ENCODE results near the gene SIRPB2.

Gene SIRPB2

GRCh38 chr20:1469306-1469905 lies 21.8 kb downstream of the SIRPB2 start:
- no peak for DNase-seq (ENCODE audit: extremely low read depth, insufficient read length)
- TF ChIP-seq, protein P1, sequence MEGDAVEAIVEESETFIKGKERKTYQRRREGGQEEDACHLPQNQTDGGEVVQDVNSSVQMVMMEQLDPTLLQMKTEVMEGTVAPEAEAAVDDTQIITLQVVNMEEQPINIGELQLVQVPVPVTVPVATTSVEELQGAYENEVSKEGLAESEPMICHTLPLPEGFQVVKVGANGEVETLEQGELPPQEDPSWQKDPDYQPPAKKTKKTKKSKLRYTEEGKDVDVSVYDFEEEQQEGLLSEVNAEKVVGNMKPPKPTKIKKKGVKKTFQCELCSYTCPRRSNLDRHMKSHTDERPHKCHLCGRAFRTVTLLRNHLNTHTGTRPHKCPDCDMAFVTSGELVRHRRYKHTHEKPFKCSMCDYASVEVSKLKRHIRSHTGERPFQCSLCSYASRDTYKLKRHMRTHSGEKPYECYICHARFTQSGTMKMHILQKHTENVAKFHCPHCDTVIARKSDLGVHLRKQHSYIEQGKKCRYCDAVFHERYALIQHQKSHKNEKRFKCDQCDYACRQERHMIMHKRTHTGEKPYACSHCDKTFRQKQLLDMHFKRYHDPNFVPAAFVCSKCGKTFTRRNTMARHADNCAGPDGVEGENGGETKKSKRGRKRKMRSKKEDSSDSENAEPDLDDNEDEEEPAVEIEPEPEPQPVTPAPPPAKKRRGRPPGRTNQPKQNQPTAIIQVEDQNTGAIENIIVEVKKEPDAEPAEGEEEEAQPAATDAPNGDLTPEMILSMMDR (IDR thresholded peaks at IDR 0.05; ENCODE audit: insufficient read depth, low read length, poor library complexity, severe bottlenecking), result no peak
- Histone ChIP-seq H3K27me3 (replicated peaks; ENCODE audit: control insufficient read depth, insufficient read depth, low read length) (0 out of 2 replicates have a peak, but pooled peaks cover 1% of the 10 kb centered on the region), H3K36me3 (ENCODE audit: control insufficient read depth, insufficient read depth, low read length) (no peaks in the 10 kb centered on the region), H3K4me3 (replicated peaks; ENCODE audit: low read depth, low read length) (no peak overlapping the region)

- Histone ChIP-seq H3K27me3 (replicated peaks; ENCODE audit: control insufficient read depth, insufficient read depth, low read length) (0 out of 2 replicates have a peak, but pooled peaks cover 1% of the 10 kb centered on the region), H3K36me3 (ENCODE audit: control insufficient read depth, insufficient read depth, low read length) (no peaks in the 10 kb centered on the region), H3K4me3 (replicated peaks; ENCODE audit: low read depth, low read length) (no peak overlapping the region)
- TF ChIP-seq, protein P1 (IDR thresholded peaks at IDR 0.05; ENCODE audit: insufficient read depth, low read length, poor library complexity, severe bottlenecking), result no peak
- no peak for DNase-seq (ENCODE audit: extremely low read depth, insufficient read length)
These were observed 23.0 kb downstream of the SIRPB2 start for GRCh38 chr20:1468117-1468624.

DNA sequence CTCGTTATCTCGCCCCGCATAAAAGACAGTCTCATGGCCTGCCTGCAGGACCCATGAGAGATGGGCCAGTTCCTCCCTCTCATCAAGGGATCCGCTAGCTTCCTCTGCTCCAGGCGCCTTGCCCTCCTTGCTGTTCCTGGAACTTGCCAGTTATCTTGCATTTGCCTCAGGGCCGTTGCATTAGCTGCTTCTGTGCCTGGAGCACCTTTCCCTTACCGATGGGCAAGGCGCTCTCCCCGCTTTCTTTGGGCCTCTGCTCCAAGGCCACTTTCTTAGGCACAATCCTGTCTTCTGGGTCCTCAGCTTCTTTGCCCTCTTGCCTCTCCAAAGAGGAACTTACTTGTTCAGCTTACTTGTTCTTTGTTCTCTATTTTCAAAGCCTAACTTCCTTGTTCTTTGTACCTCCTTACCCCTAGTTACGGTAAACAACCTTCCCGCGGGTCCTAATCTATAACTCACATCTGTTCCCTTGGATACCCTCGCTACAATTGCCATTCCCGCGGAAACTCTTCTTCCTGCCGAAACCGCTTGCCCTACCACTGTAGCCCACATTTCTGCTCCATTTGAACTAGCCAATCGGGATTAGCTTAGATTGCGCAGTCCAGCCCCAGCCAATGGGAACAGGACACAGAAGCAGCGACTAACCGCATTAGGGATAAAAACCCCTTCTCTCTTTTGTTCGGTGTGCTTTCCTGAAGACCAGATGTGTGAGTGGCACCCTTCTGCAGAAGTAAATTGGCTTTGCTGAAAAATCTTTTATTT lies 23.7 kb downstream of the SIRPB2 start:
- DNase-seq (ENCODE audit: extremely low read depth, insufficient read length), result no peak
- 0 out of 2 replicates have a peak, but pooled peaks cover 1% of the 10 kb centered on the region for H3K27me3 ChIP-seq (replicated peaks; ENCODE audit: control insufficient read depth, insufficient read depth, low read length)
- no peaks in the 10 kb centered on the region for H3K36me3 ChIP-seq (ENCODE audit: control insufficient read depth, insufficient read depth, low read length)
- TF ChIP-seq, protein P1 (IDR thresholded peaks at IDR 0.05; ENCODE audit: insufficient read depth, low read length, poor library complexity, severe bottlenecking), result no peak
- H3K4me3 ChIP-seq (replicated peaks; ENCODE audit: low read depth, low read length), result no peak overlapping the region

GRCh38 chr20:1467082-1467354 lies 24.2 kb downstream of the SIRPB2 start:
- TF ChIP-seq, protein P1 (IDR thresholded peaks at IDR 0.05; ENCODE audit: insufficient read depth, low read length, poor library complexity, severe bottlenecking), result no peak
- no peak for DNase-seq (ENCODE audit: extremely low read depth, insufficient read length)
- Histone ChIP-seq H3K4me3 (replicated peaks; ENCODE audit: low read depth, low read length) (no peak overlapping the region), H3K27me3 (replicated peaks; ENCODE audit: control insufficient read depth, insufficient read depth, low read length) (0 out of 2 replicates have a peak, but pooled peaks cover 1% of the 10 kb centered on the region), H3K36me3 (ENCODE audit: control insufficient read depth, insufficient read depth, low read length) (no peaks in the 10 kb centered on the region)

DNA sequence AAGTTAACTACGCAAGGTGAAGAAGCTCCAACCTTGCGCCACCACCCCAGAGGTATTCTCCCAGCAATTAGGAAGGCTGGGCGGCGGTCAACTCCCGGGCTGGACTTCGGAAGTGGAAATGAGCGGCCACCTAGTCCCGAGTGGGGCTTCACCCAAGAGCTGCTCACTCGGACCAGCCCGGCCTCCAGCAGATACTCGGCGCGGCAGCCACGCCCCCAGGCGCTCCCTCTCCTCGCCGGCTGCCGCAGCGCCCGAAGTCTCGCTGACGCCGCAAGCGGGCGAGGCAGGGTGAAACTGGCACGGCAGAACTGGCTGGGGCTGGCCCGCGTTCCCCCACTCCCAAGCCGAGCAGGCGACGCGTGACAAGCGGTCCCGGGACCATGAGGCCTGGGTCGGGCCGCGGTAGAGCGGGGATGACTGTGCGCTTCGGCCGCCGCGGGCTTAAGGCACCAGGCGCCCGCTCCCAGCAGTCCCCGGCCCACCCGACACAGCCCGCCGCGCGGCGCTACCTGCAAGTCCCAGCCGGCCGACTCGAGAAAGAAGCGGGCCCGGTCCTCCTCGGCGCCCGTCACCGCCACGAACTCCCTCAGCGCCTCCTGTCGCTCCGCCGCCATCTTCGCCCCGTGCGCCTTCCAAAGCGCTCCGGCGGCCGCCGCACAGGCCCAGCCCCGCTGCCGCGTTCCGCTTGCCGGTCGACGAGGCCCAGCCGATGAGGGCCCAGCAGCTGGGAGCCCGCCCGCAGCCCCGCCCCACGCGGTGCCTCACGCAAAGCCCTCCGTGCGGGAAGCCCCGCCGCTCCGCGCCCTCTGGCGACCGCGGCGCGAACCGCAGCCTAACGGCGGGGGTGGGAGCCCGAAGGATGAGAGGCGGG lies 24.8 kb downstream of the SIRPB2 start, which contains the start of gene NSFL1C:
NSFL1C (minus strand) TSS at position 639 of the 871 bp plus-strand sequence; CDS start at position 614, 25 bp downstream.
- DNase-seq (ENCODE audit: extremely low read depth, insufficient read length), result peak; percentile 97
- H3K36me3 ChIP-seq (ENCODE audit: control insufficient read depth, insufficient read depth, low read length), result no peaks in the 10 kb centered on the region
- H3K4me3 ChIP-seq (replicated peaks; ENCODE audit: low read depth, low read length), result peak within 1 kb of the TSS; percentile 93
- H3K27me3 ChIP-seq (replicated peaks; ENCODE audit: control insufficient read depth, insufficient read depth, low read length), result 0 out of 2 replicates have a peak, but pooled peaks cover 1% of the 10 kb centered on the region
- TF ChIP-seq, protein P1 (IDR thresholded peaks at IDR 0.05; ENCODE audit: insufficient read depth, low read length, poor library complexity, severe bottlenecking), result peak; percentile 93

Data from GM06990 (cell line).